NOMO-1 (cell line): ENCODE measurements around the gene DNMT3B.

Source experiments
- DNase-seq, 2 experiments: peaks; one replicate each; lab custom pipeline; 2025; ENCODE audit not compliant: unreplicated experiment in 2 of 2; lab: John Stamatoyannopoulos, UW

DNMT3B gene

DNA sequence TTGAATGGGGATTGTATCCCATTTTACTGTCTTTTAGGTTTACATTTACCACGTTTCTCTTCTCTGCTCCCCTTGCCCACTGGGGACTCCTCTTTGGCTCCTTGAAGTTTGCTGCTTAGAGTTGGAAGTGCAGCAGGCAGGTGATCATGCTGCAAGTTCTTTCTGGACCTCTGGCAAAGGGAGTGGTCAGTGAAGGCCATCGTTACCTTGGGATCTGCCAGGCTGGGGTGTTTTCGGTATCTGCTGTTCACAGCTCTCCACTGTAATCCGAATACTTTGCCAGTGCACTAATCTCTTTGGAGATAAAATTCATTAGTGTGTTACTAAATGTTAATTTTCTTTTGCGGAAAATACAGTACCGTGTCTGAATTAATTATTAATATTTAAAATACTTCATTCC is 87.4 kb downstream of the DNMT3B start:
- no peak for DNase-seq

DNA sequence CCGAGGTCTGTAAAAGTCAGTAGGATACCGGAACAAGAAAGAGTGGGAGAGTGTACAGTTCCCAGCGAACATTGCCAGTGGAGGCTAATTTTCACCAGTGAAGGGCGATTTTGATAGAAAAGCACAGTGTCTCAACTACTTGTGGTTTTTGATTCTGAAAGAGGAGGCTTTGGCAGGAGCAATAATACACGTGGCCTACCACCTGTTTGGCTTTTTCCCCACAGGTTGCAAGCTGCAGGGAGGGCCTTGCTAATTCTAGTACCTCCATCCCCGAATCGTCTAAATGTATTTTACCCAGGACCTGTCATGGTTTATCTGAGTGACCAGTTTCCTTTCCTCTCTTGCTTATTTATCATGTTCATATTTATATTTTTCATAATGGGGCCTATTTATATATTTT is 93.2 kb downstream of the DNMT3B start:
- no peak for DNase-seq

DNA sequence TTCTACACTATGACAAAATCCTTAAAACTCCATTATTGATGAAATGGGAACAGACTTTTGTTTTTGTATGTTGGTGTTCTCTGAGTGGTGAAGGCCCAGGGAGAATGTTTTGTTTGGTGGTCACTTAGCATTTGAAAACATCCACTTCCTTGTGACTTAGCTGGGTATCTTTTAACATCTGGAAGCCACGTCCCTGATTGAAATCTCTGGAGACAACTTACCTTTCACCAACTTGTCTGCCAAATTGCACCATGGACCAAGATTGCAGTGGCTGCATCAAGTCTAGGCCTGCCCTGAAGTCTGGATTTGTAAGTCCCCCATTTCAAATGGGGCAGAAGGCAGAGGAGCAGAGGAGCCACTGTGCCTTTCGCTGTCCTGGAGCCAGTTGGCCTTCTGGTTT is 96.0 kb downstream of the DNMT3B start:
- no peak for DNase-seq
